Measurements from ENCODE around the gene PIK3CA.

GRCh38 chr3:179182902-179183301, 34.7 kb downstream of the PIK3CA start:
- TF ChIP-seq EP300 (IDR thresholded peaks at IDR 0.05) (no peak), CTCF (IDR thresholded peaks at IDR 0.05) (no peak)
